ENCODE data around the gene DOCK8. TPM values are rescaled to one million over a fixed set of nuclear protein-coding genes. Genes with fewer than 3 reads are reported as not detected.

DOCK8 gene
- total RNA-seq, 4 donors from 2014 or later = 11.6 to 46.1 (median 31.8) TPM

DNA sequence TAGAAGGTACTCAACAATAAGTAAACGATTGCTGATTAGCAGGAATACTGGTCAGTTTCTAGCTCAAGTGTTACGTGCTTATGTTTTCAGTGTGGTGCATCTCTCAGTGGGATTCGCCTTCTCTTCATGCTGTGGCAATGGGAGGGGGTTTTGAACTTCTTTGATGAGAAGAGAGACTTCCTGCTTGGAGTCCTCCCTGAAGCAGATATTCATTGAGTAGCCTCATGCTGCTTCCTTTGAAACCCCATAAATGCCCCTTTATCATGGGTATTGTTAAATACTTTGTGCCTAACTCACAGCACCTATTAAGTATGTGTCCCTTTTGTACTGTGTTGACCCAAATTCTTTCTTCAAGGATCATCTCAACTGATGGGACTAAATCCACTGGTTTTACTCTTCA lies 116.5 kb downstream of the DOCK8 start:
- 78 to 79% methylated on average over 3 of the region's 3 CpGs for WGBS, 2 donors (ENCODE audit: low coverage in 1 of 2)
- no peak overlapping the region for H3K27ac ChIP-seq
- TF ChIP-seq POLR2AphosphoS5 (IDR thresholded peaks at IDR 0.05) = no peak
- TF ChIP-seq, protein P1, sequence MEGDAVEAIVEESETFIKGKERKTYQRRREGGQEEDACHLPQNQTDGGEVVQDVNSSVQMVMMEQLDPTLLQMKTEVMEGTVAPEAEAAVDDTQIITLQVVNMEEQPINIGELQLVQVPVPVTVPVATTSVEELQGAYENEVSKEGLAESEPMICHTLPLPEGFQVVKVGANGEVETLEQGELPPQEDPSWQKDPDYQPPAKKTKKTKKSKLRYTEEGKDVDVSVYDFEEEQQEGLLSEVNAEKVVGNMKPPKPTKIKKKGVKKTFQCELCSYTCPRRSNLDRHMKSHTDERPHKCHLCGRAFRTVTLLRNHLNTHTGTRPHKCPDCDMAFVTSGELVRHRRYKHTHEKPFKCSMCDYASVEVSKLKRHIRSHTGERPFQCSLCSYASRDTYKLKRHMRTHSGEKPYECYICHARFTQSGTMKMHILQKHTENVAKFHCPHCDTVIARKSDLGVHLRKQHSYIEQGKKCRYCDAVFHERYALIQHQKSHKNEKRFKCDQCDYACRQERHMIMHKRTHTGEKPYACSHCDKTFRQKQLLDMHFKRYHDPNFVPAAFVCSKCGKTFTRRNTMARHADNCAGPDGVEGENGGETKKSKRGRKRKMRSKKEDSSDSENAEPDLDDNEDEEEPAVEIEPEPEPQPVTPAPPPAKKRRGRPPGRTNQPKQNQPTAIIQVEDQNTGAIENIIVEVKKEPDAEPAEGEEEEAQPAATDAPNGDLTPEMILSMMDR (IDR thresholded peaks at IDR 0.05) = no peak
- TF ChIP-seq POLR2A (IDR thresholded peaks at IDR 0.05) = no peak
- no peak for TF ChIP-seq EP300 (IDR thresholded peaks at IDR 0.05)
- peaks cover 0 to 73% of the 10 kb centered on the region in 2 donors for H3K36me3 ChIP-seq
- H3K9me3 ChIP-seq = no peaks in the 10 kb centered on the region
- no peaks in the 10 kb centered on the region for H3K27me3 ChIP-seq
- no peaks in the 10 kb centered on the region for H3K4me1 ChIP-seq
- no peak overlapping the region for H3K4me3 ChIP-seq
- ATAC-seq = no peak

GRCh38 chr9:335373-335772 lies 120.7 kb downstream of the DOCK8 start:
- peaks cover 0 to 9% (median 0%) of the 10 kb centered on the region in 3 donors for H3K4me1 ChIP-seq
- no peak overlapping the region for H3K4me3 ChIP-seq
- H3K27ac ChIP-seq = no peak overlapping the region
- no peak for ATAC-seq
- no peaks in the 10 kb centered on the region for H3K9me3 ChIP-seq
- TF ChIP-seq POLR2AphosphoS5 (IDR thresholded peaks at IDR 0.05) (no peak), EP300 (IDR thresholded peaks at IDR 0.05) (no peak), POLR2A (IDR thresholded peaks at IDR 0.05) (no peak)
- TF ChIP-seq, protein P1 (IDR thresholded peaks at IDR 0.05) = no peak
- H3K36me3 ChIP-seq = peaks cover 0 to 89% of the 10 kb centered on the region in 2 donors
- no peaks in the 10 kb centered on the region for H3K27me3 ChIP-seq
- 57 to 88% methylated on average over 2 of the region's 2 CpGs for WGBS, 2 donors (ENCODE audit: low coverage in 1 of 2)

GRCh38 chr9:336039-336438 lies 121.4 kb downstream of the DOCK8 start:
- H3K9me3 ChIP-seq = no peaks in the 10 kb centered on the region
- no peak overlapping the region for H3K4me3 ChIP-seq
- peaks cover 0 to 14% (median 0%) of the 10 kb centered on the region in 3 donors for H3K4me1 ChIP-seq
- H3K27me3 ChIP-seq = no peaks in the 10 kb centered on the region
- no peak overlapping the region for H3K27ac ChIP-seq
- WGBS, 2 donors (ENCODE audit: low coverage in 1 of 2) = 46 to 47% methylated on average over 1 to 2 of the region's 2 CpGs
- peaks cover 0 to 86% of the 10 kb centered on the region in 2 donors for H3K36me3 ChIP-seq
- TF ChIP-seq, protein P1 (IDR thresholded peaks at IDR 0.05) = no peak
- TF ChIP-seq POLR2AphosphoS5 (IDR thresholded peaks at IDR 0.05) (no peak), EP300 (IDR thresholded peaks at IDR 0.05) (no peak), POLR2A (IDR thresholded peaks at IDR 0.05) (no peak)
- ATAC-seq = no peak

GRCh38 chr9:338602-339001 lies 123.9 kb downstream of the DOCK8 start:
- Histone ChIP-seq H3K4me3 (no peak overlapping the region), H3K36me3 (peaks cover 0 to 87% of the 10 kb centered on the region in 2 donors), H3K4me1 (peaks cover 0 to 14% (median 0%) of the 10 kb centered on the region in 3 donors), H3K27ac (no peak overlapping the region), H3K9me3 (no peaks in the 10 kb centered on the region), H3K27me3 (no peaks in the 10 kb centered on the region)
- WGBS, 2 donors (ENCODE audit: low coverage in 1 of 2) = 71 to 72% methylated on average over 5 to 6 of the region's 6 CpGs
- TF ChIP-seq POLR2A (IDR thresholded peaks at IDR 0.05) (no peak), EP300 (IDR thresholded peaks at IDR 0.05) (no peak), POLR2AphosphoS5 (IDR thresholded peaks at IDR 0.05) (no peak)
- TF ChIP-seq, protein P1 (IDR thresholded peaks at IDR 0.05) = no peak
- ATAC-seq = no peak

GRCh38 chr9:341634-342421 lies 127.2 kb downstream of the DOCK8 start:
- peaks cover 0 to 14% (median 0%) of the 10 kb centered on the region in 3 donors for H3K4me1 ChIP-seq
- TF ChIP-seq, protein P1 (IDR thresholded peaks at IDR 0.05) = no peak
- no peak for TF ChIP-seq POLR2AphosphoS5 (IDR thresholded peaks at IDR 0.05)
- no peak for TF ChIP-seq POLR2A (IDR thresholded peaks at IDR 0.05)
- no peak for TF ChIP-seq EP300 (IDR thresholded peaks at IDR 0.05)
- no peaks in the 10 kb centered on the region for H3K9me3 ChIP-seq
- no peak for ATAC-seq
- H3K4me3 ChIP-seq = no peak overlapping the region
- peaks cover 0 to 79% of the 10 kb centered on the region in 2 donors for H3K36me3 ChIP-seq
- H3K27ac ChIP-seq = no peak overlapping the region
- 66 to 69% methylated on average over 6 to 8 of the region's 9 CpGs for WGBS, 2 donors (ENCODE audit: low coverage in 1 of 2)
- no peaks in the 10 kb centered on the region for H3K27me3 ChIP-seq
